ENCODE results near the gene RPLP2.

Gene RPLP2

DNA sequence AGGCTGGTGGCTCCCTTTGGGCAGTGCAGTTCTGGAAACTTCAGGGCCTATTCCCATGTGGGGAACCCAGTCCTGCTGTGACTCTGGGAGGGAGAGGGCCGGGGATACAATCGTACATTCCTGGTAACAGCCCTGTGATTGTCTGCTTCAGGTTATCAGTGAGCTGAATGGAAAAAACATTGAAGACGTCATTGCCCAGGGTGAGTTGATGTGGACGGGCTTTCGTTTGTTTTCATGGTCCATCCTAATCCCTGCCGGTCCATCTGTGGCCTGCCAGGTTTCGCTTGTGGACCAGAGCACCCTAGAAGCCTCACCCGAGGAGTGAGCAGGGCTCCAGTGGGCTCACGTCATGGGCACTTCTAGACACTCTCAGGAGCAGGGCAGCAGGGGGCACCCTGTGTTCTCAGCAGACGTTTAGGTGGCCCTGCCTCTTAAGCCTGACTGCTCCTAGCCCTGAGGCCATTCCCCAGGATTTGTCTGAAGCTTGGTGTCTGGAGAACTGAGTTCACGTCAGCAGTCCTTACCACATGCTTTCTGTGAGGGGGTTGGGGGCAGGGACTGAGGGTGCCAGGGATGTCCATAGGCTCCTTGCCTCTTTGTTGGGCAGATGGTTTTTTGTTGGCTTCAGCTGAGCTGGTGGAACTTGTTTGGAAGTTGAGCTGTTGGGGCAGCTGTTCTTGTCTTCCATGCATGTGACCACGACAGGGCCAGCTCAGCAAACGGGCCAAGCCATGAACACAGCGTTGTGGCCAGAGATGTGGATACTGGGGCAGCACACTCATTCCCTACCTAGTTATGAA lies 1.9 kb downstream of the RPLP2 start:
- Histone ChIP-seq H3K27me3 (ENCODE audit: control insufficient read depth in 1 of 2, insufficient read depth in 2 of 2, low read length in 2 of 2) (no peaks in the 10 kb centered on the region), H3K4me1 (ENCODE audit: control insufficient read depth, insufficient read depth, low read length) (peaks cover 26% of the 10 kb centered on the region), H3K4me3 (ENCODE audit: low read length in 2 of 2) (no peak overlapping the region), H3K9ac (ENCODE audit: low read length in 2 of 2) (no peak overlapping the region), H3K9me3 (ENCODE audit: control insufficient read depth in 2 of 2, low read length in 2 of 2) (no peaks in the 10 kb centered on the region), H3K36me3 (ENCODE audit: control insufficient read depth in 2 of 2, insufficient read depth in 2 of 2, low read length in 2 of 2) (peaks cover 21 to 23% of the 10 kb centered on the region in 2 donors), H3K27ac (ENCODE audit: low read length) (no peak overlapping the region)

GRCh38 chr11:812390-812789 lies 2.6 kb downstream of the RPLP2 start:
- Histone ChIP-seq H3K4me3 (ENCODE audit: low read length in 2 of 2) (no peak overlapping the region), H3K27me3 (ENCODE audit: control insufficient read depth in 1 of 2, insufficient read depth in 2 of 2, low read length in 2 of 2) (no peaks in the 10 kb centered on the region), H3K9me3 (ENCODE audit: control insufficient read depth in 2 of 2, low read length in 2 of 2) (no peaks in the 10 kb centered on the region), H3K36me3 (ENCODE audit: control insufficient read depth in 2 of 2, insufficient read depth in 2 of 2, low read length in 2 of 2) (peaks cover 21 to 23% of the 10 kb centered on the region in 2 donors), H3K9ac (ENCODE audit: low read length in 2 of 2) (no peak overlapping the region), H3K27ac (ENCODE audit: low read length) (no peak overlapping the region), H3K4me1 (ENCODE audit: control insufficient read depth, insufficient read depth, low read length) (peaks cover 26% of the 10 kb centered on the region)

GRCh38 chr11:813072-813455 lies 3.3 kb downstream of the RPLP2 start:
- H3K27ac ChIP-seq (ENCODE audit: low read length) = no peak overlapping the region
- H3K36me3 ChIP-seq (ENCODE audit: control insufficient read depth in 2 of 2, insufficient read depth in 2 of 2, low read length in 2 of 2) = peaks cover 21 to 23% of the 10 kb centered on the region in 2 donors
- H3K4me3 ChIP-seq (ENCODE audit: low read length in 2 of 2) = no peak overlapping the region
- no peaks in the 10 kb centered on the region for H3K9me3 ChIP-seq (ENCODE audit: control insufficient read depth in 2 of 2, low read length in 2 of 2)
- no peak overlapping the region for H3K9ac ChIP-seq (ENCODE audit: low read length in 2 of 2)
- H3K27me3 ChIP-seq (ENCODE audit: control insufficient read depth in 1 of 2, insufficient read depth in 2 of 2, low read length in 2 of 2) = no peaks in the 10 kb centered on the region
- peaks cover 26% of the 10 kb centered on the region for H3K4me1 ChIP-seq (ENCODE audit: control insufficient read depth, insufficient read depth, low read length)

GRCh38 chr11:813456-814096 lies 3.8 kb downstream of the RPLP2 start:
- Histone ChIP-seq H3K9me3 (ENCODE audit: control insufficient read depth in 2 of 2, low read length in 2 of 2) (no peaks in the 10 kb centered on the region), H3K4me1 (ENCODE audit: control insufficient read depth, insufficient read depth, low read length) (peaks cover 27% of the 10 kb centered on the region), H3K4me3 (ENCODE audit: low read length in 2 of 2) (no peak overlapping the region), H3K9ac (ENCODE audit: low read length in 2 of 2) (no peak overlapping the region), H3K36me3 (ENCODE audit: control insufficient read depth in 2 of 2, insufficient read depth in 2 of 2, low read length in 2 of 2) (peaks cover 21 to 23% of the 10 kb centered on the region in 2 donors), H3K27me3 (ENCODE audit: control insufficient read depth in 1 of 2, insufficient read depth in 2 of 2, low read length in 2 of 2) (no peaks in the 10 kb centered on the region), H3K27ac (ENCODE audit: low read length) (no peak overlapping the region)

DNA sequence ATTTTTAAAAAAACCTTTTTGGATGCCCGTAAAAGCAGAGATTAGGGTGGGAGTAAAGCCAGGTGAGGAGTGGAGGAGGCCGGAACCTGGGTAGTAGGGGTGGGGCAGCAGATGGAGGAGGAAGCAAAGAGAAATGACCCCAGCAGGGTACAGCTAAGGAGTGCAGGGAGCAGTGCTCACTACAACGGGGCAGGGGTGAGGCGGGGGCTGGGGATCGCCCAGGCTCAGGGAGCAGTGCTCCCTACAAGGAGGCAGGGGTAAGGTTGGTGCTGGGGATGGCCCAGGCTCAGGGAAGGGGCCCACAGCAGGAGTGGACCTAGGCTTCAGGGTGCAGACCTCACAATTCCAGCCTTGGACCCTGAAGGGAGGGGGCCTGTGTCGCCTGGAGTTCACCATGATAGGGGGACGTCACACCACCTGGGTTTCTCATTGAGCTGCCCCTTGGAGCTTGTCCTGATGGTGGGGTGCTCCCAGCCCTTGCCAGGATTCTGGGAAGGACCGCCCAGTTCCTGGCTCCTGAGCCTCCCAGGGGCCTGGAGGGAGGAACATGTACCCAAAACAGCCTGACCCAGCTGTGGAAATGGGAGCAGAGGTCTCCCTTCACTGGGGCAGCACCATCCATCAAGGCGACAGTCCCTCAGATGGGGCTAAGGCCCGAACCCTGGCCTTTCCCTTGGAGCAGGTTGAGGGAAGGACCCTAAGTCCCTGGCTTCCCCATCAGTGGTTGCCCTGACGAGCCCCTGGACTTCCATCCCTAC lies 6.1 kb downstream of the RPLP2 start:
- no peak overlapping the region for H3K9ac ChIP-seq (ENCODE audit: low read length in 2 of 2)
- peaks cover 21 to 23% of the 10 kb centered on the region in 2 donors for H3K36me3 ChIP-seq (ENCODE audit: control insufficient read depth in 2 of 2, insufficient read depth in 2 of 2, low read length in 2 of 2)
- H3K27ac ChIP-seq (ENCODE audit: low read length) = no peak overlapping the region
- no peak overlapping the region for H3K4me3 ChIP-seq (ENCODE audit: low read length in 2 of 2)
- H3K27me3 ChIP-seq (ENCODE audit: control insufficient read depth in 1 of 2, insufficient read depth in 2 of 2, low read length in 2 of 2) = no peaks in the 10 kb centered on the region
- H3K4me1 ChIP-seq (ENCODE audit: control insufficient read depth, insufficient read depth, low read length) = peaks cover 28% of the 10 kb centered on the region
- H3K9me3 ChIP-seq (ENCODE audit: control insufficient read depth in 2 of 2, low read length in 2 of 2) = no peaks in the 10 kb centered on the region

DNA sequence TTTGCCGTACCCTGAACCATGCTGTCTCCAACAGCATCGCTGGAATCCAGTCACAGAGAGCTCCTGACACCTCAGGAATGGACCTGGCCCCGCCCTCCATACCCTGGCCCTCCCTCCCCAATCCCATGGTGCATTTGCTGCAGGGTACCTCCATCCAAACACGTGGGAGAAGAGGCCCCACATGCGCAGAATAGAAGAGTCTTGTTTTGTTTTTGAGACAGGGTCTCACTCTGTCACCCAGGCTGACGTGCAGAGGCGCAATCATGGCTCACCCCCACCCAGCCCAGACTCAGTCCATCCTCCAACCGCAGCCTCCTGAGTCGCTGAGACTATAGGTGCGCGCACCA lies 6.6 kb downstream of the RPLP2 start:
- no peaks in the 10 kb centered on the region for H3K9me3 ChIP-seq (ENCODE audit: control insufficient read depth in 2 of 2, low read length in 2 of 2)
- peaks cover 19 to 21% of the 10 kb centered on the region in 2 donors for H3K36me3 ChIP-seq (ENCODE audit: control insufficient read depth in 2 of 2, insufficient read depth in 2 of 2, low read length in 2 of 2)
- no peaks in the 10 kb centered on the region for H3K27me3 ChIP-seq (ENCODE audit: control insufficient read depth in 1 of 2, insufficient read depth in 2 of 2, low read length in 2 of 2)
- no peak overlapping the region for H3K27ac ChIP-seq (ENCODE audit: low read length)
- no peak overlapping the region for H3K4me3 ChIP-seq (ENCODE audit: low read length in 2 of 2)
- H3K9ac ChIP-seq (ENCODE audit: low read length in 2 of 2) = no peak overlapping the region
- peaks cover 28% of the 10 kb centered on the region for H3K4me1 ChIP-seq (ENCODE audit: control insufficient read depth, insufficient read depth, low read length)

DNA sequence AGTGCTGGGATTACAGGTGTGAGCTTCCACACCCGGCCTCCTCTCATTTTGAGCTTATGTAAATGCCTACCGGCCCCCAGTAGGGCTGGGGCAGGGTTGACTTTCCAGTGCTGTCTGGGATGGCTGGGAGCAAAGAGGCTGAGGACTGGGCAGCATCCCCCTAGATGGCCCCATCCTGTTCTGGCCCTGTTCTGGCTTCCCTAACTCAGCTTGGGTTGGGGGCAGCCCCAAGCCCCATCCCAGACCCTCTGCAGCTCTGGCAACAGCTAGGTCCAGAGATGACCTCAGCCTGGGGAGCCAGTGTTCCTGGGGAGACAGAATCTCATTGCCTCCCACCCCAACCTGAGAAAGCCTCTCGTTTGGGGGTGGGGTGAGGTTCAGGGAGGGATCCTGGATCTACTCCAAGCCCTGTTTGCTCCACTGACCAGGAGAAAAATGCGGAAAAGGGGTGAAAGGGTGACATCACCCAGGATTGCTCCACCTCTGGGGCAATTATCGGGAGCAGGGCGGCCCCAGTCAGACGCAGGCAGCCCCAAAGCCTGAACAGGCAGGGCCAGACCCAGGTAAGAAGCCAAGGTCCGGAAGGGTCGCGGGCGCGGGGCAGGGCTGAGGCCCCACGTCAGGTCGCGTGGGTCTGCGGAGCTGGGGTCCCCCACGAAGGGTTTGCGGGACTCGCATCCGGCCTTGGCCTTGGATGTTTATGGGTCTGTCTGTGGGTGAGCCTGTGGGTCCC lies 8.8 kb downstream of the RPLP2 start, which contains the start of gene PNPLA2:
Gene PNPLA2, plus strand, starts transcription at position 519 of the 733 bp plus-strand sequence. CDS start 805 bp downstream, outside the sequence.
- Histone ChIP-seq H3K36me3 (ENCODE audit: control insufficient read depth in 2 of 2, insufficient read depth in 2 of 2, low read length in 2 of 2) (peaks cover 0 to 2% of the 10 kb centered on the region in 2 donors), H3K27ac (ENCODE audit: low read length) (peak within 1 kb of the TSS; percentile 73), H3K9me3 (ENCODE audit: control insufficient read depth in 2 of 2, low read length in 2 of 2) (no peaks in the 10 kb centered on the region), H3K4me3 (ENCODE audit: low read length in 2 of 2) (peak within 1 kb of the TSS; percentile 57 to 81), H3K27me3 (ENCODE audit: control insufficient read depth in 1 of 2, insufficient read depth in 2 of 2, low read length in 2 of 2) (no peaks in the 10 kb centered on the region), H3K4me1 (ENCODE audit: control insufficient read depth, insufficient read depth, low read length) (peaks cover 34% of the 10 kb centered on the region), H3K9ac (ENCODE audit: low read length in 2 of 2) (peak within 1 kb of the TSS; percentile 62 to 69)

DNA sequence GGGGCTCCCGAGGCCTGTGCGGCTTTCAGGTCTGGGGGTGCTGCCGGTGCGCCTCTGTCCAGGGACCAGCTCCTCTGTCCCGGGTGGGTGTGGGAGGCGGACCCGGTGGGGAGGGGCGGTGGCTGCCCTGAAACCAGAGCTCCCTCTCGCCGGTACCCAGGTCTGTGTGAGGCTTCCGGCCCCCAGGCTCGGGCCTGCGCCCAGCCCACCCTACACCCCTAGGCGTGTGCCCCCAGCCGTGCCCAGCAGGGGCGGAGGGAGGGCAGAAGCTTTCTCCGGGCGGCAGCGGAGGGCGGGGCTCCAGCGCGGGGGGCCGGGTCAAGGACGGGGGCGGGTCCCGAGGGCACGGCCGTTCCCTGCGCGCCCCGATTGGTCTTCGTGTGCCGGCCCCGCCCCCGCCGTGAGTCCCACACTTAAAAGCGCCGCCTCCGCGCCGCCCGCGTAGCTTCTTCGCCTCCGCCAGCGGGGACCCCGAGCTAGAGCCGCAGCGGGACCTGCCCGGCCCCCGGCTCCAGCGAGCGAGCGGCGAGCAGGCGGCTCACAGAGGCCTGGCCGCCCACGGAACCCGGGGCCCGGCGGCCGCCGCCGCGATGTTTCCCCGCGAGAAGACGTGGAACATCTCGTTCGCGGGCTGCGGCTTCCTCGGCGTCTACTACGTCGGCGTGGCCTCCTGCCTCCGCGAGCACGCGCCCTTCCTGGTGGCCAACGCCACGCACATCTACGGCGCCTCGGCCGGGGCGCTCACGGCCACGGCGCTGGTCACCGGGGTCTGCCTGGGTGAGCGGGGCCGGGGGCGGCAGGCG lies 9.6 kb downstream of the RPLP2 start:
- H3K9me3 ChIP-seq (ENCODE audit: control insufficient read depth in 2 of 2, low read length in 2 of 2) = no peaks in the 10 kb centered on the region
- peak overlapping the region; percentile 57 to 81 for H3K4me3 ChIP-seq (ENCODE audit: low read length in 2 of 2)
- H3K9ac ChIP-seq (ENCODE audit: low read length in 2 of 2) = peak overlapping the region; percentile 62 to 69
- H3K27ac ChIP-seq (ENCODE audit: low read length) = peak overlapping the region; percentile 73
- H3K36me3 ChIP-seq (ENCODE audit: control insufficient read depth in 2 of 2, insufficient read depth in 2 of 2, low read length in 2 of 2) = peaks cover 0 to under 1% of the 10 kb centered on the region in 2 donors
- H3K27me3 ChIP-seq (ENCODE audit: control insufficient read depth in 1 of 2, insufficient read depth in 2 of 2, low read length in 2 of 2) = no peaks in the 10 kb centered on the region
- peaks cover 34% of the 10 kb centered on the region for H3K4me1 ChIP-seq (ENCODE audit: control insufficient read depth, insufficient read depth, low read length)

DNA sequence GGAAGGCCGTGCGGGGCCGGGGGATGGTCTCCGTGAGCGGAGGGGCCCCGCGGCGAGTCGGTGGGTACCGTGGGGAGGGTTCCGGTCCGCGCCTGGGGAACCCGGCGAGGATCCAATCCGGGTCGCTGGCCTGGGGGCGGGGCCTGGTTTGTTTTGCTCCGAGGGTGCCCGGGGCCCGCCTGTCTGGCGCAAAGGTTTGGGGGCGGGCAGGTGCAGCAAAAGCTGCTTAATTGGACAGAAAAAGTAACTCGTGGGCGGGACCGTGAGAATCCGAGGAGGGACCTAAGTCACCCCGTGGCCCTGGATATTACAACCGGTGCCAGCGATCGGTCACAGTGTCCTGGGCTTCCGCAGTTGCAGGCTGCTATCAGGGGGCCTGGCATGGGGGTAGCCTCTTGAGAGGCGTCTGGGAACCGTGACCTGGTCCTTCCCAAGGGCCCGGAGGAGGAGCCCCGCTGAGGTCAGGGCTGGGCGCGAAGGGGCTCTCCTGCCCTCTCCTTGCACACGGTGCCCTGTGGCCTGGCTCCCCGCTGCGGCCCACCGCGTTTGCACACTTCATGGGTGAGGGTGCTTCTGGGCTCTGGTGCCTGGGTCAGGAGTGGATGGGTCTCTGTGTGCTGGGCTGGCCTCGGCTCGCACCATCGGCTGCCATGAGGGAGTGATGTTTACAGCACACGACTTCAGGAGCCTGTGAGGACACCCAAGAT lies 10.3 kb downstream of the RPLP2 start:
- H3K4me1 ChIP-seq (ENCODE audit: control insufficient read depth, insufficient read depth, low read length) = peaks cover 34% of the 10 kb centered on the region
- peak overlapping the region; percentile 57 to 81 for H3K4me3 ChIP-seq (ENCODE audit: low read length in 2 of 2)
- peak overlapping the region; percentile 52 to 71 for H3K9ac ChIP-seq (ENCODE audit: low read length in 2 of 2)
- peak overlapping the region; percentile 73 for H3K27ac ChIP-seq (ENCODE audit: low read length)
- peaks cover under 1 to 7% of the 10 kb centered on the region in 2 donors for H3K27me3 ChIP-seq (ENCODE audit: control insufficient read depth in 1 of 2, insufficient read depth in 2 of 2, low read length in 2 of 2)
- H3K9me3 ChIP-seq (ENCODE audit: control insufficient read depth in 2 of 2, low read length in 2 of 2) = no peaks in the 10 kb centered on the region
- H3K36me3 ChIP-seq (ENCODE audit: control insufficient read depth in 2 of 2, insufficient read depth in 2 of 2, low read length in 2 of 2) = peaks cover 0 to 7% of the 10 kb centered on the region in 2 donors

Data from stomach smooth muscle (tissue), 2 donors.